SK-MEL-5 (cell line): ENCODE results near the gene FRMD4A. TPM values are rescaled to one million over a fixed set of nuclear protein-coding genes. Genes with fewer than 3 reads are reported as not detected.

ENCODE experiments used
- DNase-seq: peaks from one replicate; pipeline ENCODE4 v3.0.0-alpha.2; 2016; ENCODE audit warnings: low read depth, low spot score
- in situ Hi-C: cut with HindIII; loops from 2 replicates; pipeline ENCODE4 v1.10.0; 2016; ENCODE audit warnings: low sequenced_read_pairs, high pct_unique_total_duplicates, low pct_unique_long_range_greater_than_20kb
- total RNA-seq: library from RNA; depleted of rRNA; stranded (reverse); fragments of >200 nt; shearing (Covaris generic); gene quantifications from 2 replicates; pipeline ENCODE4 v1.2.3, GENCODE V29; 2014

FRMD4A gene
- total RNA-seq, 1 experiment from 2014 or later, result 9.9 TPM

GRCh38 chr10:13892871-13893270 lies 437.9 kb downstream of the FRMD4A start:
- in situ Hi-C loops, result no loop called here

GRCh38 chr10:13892001-13892491 lies 438.7 kb downstream of the FRMD4A start:
- in situ Hi-C loops, result no loop called here
- no peak for DNase-seq

More at GRCh38 chr10:13892871-13893270, 437.9 kb downstream of the FRMD4A start:
- no peak for DNase-seq

GRCh38 chr10:13891128-13892000 lies 439.4 kb downstream of the FRMD4A start:
- no peak for DNase-seq
- in situ Hi-C loops, result no loop called here

- no peak for DNase-seq
- in situ Hi-C loops, result no loop called here
Observed at GRCh38 chr10:13890233-13891127, 440.2 kb downstream of the FRMD4A start.

- no peak for DNase-seq
- in situ Hi-C loops, result no loop called here
Observed at GRCh38 chr10:13887761-13888160, 443.0 kb downstream of the FRMD4A start.

- in situ Hi-C loops, result no loop called here
- DNase-seq, result peak; percentile 86
Observed at GRCh38 chr10:13885238-13885990, 445.3 kb downstream of the FRMD4A start.

GRCh38 chr10:13883636-13884444 lies 446.9 kb downstream of the FRMD4A start:
- in situ Hi-C loops, result no loop called here

GRCh38 chr10:13882119-13882711 lies 448.5 kb downstream of the FRMD4A start:
- no peak for DNase-seq
- in situ Hi-C loops, result no loop called here

More at GRCh38 chr10:13883636-13884444, 446.9 kb downstream of the FRMD4A start:
- no peak for DNase-seq

- in situ Hi-C loops, result no loop called here
- DNase-seq, result no peak
Observed at GRCh38 chr10:13880760-13881159, 450.0 kb downstream of the FRMD4A start.

- in situ Hi-C loops, result no loop called here
- no peak for DNase-seq
Observed at GRCh38 chr10:13877154-13877909, 453.4 kb downstream of the FRMD4A start.

GRCh38 chr10:13873196-13873595 lies 457.5 kb downstream of the FRMD4A start:
- no peak for DNase-seq
- in situ Hi-C loops, result no loop called here

- DNase-seq, result no peak
- in situ Hi-C loops, result no loop called here
Observed at GRCh38 chr10:13872411-13872810, 458.3 kb downstream of the FRMD4A start.

GRCh38 chr10:13871776-13872175 lies 458.9 kb downstream of the FRMD4A start:
- in situ Hi-C loops, result no loop called here
- no peak for DNase-seq

- in situ Hi-C loops, result no loop called here
- DNase-seq, result no peak
Observed at GRCh38 chr10:13871011-13871410, 459.7 kb downstream of the FRMD4A start.

- in situ Hi-C loops, result no loop called here
- no peak for DNase-seq
Observed at GRCh38 chr10:13869295-13869664, 461.4 kb downstream of the FRMD4A start.
